HFF-Myc (cell line): ENCODE data around the gene GZF1.

ENCODE experiments used
- DNase-seq: peaks from one replicate; pipeline ENCODE4 v3.0.0-alpha.2; 2011; ENCODE audit warnings: low read depth; ENCODE audit errors: extremely low read depth
- H3K4me3 ChIP-seq: replicated peaks from 2 replicates; pipeline ENCODE4 v1.5.1; 2011; ENCODE audit warnings: low read depth, mild to moderate bottlenecking, control low read depth, low read length
- TF ChIP-seq, protein P1 (sequence below): IDR thresholded peaks from 2 replicates; pipeline ENCODE4 v1.5.1; 2012; ENCODE audit warnings: mild to moderate bottlenecking, low read depth, low read length, control low read depth; ENCODE audit errors: missing control alignments

GZF1 gene

DNA sequence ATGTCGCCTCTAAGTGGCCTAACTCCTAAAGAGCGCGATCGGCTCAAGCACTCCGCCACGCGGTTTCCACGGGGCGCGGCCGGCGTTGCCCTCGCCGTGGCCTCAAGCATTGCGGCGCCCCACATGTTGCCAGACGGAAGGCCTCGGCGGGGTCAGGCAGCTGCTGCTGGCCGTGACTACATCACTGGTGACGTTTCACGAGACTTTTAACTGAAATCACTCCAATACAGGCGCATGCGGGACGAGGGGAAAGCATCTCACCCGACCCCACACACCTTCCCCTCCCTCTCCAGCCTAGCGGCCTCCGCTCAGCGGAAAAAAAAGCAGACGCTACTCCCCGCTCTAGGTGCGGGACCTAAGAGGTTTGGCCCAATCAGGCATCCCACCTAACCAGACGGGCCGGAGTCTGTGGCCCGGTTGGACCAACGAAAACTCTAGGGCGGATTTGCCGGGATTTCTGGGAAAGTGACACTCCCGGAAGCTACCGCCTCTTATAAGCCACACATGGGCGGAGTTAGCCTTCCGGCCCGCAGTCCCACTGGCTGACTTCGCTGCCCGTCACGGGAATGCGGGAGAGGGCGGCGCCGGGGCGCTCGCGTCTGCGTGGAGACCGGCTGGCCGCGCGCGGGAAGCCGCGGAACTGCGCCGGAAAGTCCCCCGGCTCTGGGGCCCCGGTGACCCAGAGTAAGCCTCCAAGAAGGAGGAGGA lies 11.6 kb upstream of the GZF1 start, which contains the start of gene NXT1:
Gene NXT1, plus strand, starts transcription at position 596 of the 708 bp plus-strand sequence. CDS start 3,251 bp downstream, outside the sequence.
- H3K4me3 ChIP-seq: peak within 1 kb of the TSS; percentile 94
- DNase-seq: peak; percentile 92

DNA sequence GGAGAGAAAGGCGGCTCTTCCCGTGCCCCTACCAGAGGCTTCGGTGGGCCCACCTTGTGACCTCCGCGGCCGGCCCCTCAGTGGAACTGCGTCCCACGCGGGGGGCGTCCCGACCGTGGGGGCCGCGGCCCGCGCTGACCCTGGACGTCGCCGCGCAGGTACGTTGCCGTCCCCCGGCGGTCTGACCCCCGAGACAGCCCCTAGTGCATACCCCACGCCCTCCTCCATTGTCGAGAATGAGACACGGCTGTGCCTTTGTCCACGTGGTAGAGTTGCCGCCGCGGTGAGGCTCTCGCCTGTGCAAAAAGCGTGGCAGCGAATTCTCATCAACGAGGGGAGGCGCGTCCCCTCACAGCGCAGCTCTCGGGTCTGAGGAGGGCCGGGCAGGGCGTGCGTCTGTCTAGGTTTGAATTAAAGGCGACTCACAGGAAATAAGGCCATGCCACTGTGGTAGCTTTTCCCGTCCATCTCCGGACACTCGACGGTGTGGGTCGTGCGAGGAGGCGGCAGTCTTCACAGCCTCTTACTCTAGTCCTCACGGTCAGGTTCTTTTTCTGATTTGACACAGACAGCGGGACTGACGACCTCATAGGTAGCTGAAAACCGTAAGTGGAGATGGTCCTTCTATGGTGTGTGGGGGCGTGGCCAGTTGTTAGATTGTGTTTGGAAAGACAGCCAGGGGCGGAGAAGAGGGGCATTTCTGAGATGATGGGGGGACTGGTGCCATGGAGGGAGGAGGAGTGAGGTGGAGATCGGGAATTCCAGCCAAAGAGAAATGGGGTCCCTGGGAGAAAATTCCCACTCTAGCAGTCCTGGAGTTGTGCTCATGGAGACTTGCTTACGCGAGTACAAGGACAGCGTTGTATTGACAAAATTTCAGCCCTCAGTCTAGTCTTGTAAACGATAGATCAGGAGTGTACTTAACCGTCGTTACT lies 10.8 kb upstream of the GZF1 start:
- DNase-seq: no peak
- TF ChIP-seq, protein P1, sequence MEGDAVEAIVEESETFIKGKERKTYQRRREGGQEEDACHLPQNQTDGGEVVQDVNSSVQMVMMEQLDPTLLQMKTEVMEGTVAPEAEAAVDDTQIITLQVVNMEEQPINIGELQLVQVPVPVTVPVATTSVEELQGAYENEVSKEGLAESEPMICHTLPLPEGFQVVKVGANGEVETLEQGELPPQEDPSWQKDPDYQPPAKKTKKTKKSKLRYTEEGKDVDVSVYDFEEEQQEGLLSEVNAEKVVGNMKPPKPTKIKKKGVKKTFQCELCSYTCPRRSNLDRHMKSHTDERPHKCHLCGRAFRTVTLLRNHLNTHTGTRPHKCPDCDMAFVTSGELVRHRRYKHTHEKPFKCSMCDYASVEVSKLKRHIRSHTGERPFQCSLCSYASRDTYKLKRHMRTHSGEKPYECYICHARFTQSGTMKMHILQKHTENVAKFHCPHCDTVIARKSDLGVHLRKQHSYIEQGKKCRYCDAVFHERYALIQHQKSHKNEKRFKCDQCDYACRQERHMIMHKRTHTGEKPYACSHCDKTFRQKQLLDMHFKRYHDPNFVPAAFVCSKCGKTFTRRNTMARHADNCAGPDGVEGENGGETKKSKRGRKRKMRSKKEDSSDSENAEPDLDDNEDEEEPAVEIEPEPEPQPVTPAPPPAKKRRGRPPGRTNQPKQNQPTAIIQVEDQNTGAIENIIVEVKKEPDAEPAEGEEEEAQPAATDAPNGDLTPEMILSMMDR: no peak
- H3K4me3 ChIP-seq: peak overlapping the region; percentile 94

More for the DNA sequence above, 11.6 kb upstream of the GZF1 start, which contains the start of gene NXT1:
- TF ChIP-seq, protein P1: no peak

DNA sequence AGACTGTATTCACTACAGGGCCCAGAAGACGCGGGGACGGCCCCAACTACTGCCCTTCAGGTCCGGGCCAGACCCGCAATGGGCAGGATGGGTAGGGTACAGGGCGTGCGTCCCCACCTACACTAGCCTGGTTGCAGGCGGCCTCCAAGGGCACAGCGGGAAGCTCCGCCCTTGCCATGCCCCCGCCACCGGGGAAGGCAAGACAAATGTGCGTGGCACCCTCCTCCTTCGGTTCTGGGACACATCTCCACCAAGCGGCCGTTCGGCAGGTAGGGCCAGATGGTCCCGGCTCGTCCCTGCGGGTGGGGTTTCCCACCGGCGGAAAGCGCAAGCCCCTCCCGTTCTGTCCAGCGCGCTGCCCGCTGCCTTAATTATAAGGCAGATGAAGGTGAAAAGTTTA lies 5.8 kb upstream of the GZF1 start:
- no peak for DNase-seq
- TF ChIP-seq, protein P1: no peak
- no peak overlapping the region for H3K4me3 ChIP-seq

DNA sequence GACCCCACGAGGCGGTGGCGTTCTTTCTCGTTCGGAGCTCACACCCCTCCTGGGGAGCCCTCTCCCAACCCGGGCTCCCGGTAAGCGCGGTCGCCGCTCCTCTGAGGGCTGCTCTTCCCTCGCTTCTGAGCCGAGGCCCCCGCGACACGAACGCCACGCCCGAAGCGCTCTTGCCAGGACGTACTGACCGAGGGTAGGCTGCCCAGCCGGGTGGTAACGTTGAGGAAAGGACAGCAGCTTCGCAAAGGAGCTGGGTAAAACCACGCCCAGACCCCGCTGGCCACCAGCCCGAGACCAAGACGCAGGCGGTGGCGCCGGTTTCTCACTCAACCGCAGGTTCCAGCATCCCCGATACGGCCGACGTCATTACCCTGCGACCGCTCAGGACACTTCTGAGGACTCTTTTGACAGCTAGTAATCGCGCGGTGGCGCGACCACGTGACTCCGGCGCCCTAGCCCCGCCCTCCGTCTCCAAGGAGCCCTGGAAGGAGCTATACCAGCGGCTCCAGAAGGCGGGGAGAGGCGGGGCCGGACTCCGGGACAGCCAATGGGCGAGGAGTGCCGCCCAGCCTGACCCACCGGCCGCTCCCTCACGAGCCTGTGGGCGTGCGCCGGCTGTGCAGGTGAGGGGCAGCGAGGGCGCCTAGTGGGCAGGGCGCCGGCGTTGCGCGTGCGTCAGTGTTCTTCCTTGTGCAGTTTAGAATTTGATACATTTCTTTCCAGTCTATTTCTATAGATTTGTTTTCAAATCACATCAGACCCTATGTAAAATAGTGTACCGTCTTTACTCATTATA lies 4.0 kb upstream of the GZF1 start:
- peak; percentile 97 for DNase-seq
- TF ChIP-seq, protein P1: no peak

DNA sequence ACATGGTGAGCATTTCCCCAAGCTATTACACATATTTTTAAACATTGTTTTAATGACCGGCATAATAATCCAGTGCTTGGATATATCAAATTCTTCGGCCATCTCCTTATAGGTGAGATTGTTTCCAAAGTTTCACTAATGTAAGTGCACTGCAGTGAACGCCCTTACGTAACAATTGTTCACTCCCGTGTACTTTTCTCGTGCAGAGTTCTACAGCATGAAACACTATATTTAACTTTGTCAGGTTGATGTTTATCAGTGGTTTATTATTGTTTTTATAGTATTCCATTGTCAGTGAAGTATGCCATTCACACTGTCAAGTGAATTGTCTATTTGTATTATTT lies 3.4 kb upstream of the GZF1 start:
- TF ChIP-seq, protein P1: no peak
- no peak for DNase-seq
- peak overlapping the region; percentile 55 for H3K4me3 ChIP-seq

More for the DNA sequence above, 4.0 kb upstream of the GZF1 start:
- H3K4me3 ChIP-seq: peak overlapping the region; percentile 55

DNA sequence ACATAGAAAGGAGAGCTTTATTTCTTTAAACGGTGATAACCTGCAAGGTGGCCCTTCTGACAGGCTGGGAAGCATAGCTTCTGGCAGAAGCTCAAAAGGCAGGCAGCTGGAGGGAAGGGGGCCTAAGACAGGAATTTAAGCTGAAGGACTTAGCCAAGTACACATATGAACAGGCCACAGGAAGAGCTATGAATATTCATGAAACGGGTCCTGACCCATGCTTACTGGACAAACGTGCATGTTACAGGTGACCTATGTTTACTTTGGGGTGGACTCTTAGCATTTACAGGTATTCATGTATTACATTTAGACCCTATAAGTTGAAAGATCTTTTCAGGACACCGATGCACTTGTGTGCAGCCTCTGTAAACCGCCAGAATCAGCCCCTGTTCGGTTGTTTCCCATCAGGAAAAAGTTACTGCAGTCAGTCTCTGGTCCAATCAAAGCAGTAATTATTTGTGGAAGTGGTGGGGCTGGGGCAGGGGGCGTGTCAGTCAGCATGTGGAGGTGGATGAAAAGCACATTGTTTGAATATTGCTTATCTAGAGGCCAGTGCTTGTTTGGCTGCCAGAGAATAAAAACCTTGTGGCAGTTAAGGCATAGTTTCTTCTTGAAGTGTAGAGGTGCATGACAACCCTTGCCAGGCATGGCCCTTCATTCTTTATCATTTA lies 2.9 kb upstream of the GZF1 start:
- TF ChIP-seq, protein P1: no peak
- DNase-seq: no peak
- H3K4me3 ChIP-seq: no peak overlapping the region
